ENCODE data around the gene TMEM88.

GRCh38 chr17:7856811-7857712 is 2.2 kb downstream of the TMEM88 start, which contains the start of gene NAA38:
- TF ChIP-seq, protein P1, sequence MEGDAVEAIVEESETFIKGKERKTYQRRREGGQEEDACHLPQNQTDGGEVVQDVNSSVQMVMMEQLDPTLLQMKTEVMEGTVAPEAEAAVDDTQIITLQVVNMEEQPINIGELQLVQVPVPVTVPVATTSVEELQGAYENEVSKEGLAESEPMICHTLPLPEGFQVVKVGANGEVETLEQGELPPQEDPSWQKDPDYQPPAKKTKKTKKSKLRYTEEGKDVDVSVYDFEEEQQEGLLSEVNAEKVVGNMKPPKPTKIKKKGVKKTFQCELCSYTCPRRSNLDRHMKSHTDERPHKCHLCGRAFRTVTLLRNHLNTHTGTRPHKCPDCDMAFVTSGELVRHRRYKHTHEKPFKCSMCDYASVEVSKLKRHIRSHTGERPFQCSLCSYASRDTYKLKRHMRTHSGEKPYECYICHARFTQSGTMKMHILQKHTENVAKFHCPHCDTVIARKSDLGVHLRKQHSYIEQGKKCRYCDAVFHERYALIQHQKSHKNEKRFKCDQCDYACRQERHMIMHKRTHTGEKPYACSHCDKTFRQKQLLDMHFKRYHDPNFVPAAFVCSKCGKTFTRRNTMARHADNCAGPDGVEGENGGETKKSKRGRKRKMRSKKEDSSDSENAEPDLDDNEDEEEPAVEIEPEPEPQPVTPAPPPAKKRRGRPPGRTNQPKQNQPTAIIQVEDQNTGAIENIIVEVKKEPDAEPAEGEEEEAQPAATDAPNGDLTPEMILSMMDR (IDR thresholded peaks at IDR 0.05) = peak in 5 of 6 experiments; percentile 19 to 75 (median 42)
- peak; percentile 85 to 89 for TF ChIP-seq POLR2AphosphoS5 (IDR thresholded peaks at IDR 0.05)

Data from upper lobe of left lung (tissue), 4 donors.